D721Med (cell line): Measurements from ENCODE around the gene ATG3.
"Not testable (repeated sequence)": the region's sequence is repeated elsewhere in the genome, so short reads cannot be mapped to it uniquely, and the experiment has no call there.

Experiments
- DNase-seq: peaks from one replicate; pipeline ENCODE4 v3.0.0; 2011; ENCODE audit warnings: low spot score; ENCODE audit not compliant: insufficient read length
- FAIRE-seq: peaks from 2 replicates; lab custom pipeline; 2011; peaks lifted over from hg19 to GRCh38; lab: Jason Lieb, UNC
- TF ChIP-seq, protein P1 (sequence below): IDR thresholded peaks from 2 replicates; pipeline ENCODE4 v1.5.1; 2012; ENCODE audit warnings: mild to moderate bottlenecking, control low read depth; ENCODE audit not compliant: insufficient read depth; ENCODE audit errors: missing control alignments

The ATG3 gene

DNA sequence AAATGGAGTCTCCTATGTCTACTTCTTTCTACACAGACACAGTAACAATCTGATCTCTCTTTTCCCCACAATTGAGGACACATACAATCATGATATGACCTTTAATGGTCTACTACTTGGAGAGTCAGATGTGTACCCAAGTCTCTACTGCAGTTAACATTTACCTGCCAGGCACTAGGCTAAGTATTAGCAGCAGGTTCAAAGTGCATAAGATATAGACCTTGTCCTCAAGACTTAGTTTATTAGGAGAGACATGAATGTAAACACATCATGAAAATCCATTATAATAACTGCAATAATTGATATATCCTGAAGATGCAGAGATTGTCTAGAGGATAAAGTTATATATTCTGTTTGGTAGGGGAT, 3.2 kb upstream of the ATG3 start:
- DNase-seq = no peak
- FAIRE-seq = no peak
- TF ChIP-seq, protein P1, sequence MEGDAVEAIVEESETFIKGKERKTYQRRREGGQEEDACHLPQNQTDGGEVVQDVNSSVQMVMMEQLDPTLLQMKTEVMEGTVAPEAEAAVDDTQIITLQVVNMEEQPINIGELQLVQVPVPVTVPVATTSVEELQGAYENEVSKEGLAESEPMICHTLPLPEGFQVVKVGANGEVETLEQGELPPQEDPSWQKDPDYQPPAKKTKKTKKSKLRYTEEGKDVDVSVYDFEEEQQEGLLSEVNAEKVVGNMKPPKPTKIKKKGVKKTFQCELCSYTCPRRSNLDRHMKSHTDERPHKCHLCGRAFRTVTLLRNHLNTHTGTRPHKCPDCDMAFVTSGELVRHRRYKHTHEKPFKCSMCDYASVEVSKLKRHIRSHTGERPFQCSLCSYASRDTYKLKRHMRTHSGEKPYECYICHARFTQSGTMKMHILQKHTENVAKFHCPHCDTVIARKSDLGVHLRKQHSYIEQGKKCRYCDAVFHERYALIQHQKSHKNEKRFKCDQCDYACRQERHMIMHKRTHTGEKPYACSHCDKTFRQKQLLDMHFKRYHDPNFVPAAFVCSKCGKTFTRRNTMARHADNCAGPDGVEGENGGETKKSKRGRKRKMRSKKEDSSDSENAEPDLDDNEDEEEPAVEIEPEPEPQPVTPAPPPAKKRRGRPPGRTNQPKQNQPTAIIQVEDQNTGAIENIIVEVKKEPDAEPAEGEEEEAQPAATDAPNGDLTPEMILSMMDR = no peak

DNA sequence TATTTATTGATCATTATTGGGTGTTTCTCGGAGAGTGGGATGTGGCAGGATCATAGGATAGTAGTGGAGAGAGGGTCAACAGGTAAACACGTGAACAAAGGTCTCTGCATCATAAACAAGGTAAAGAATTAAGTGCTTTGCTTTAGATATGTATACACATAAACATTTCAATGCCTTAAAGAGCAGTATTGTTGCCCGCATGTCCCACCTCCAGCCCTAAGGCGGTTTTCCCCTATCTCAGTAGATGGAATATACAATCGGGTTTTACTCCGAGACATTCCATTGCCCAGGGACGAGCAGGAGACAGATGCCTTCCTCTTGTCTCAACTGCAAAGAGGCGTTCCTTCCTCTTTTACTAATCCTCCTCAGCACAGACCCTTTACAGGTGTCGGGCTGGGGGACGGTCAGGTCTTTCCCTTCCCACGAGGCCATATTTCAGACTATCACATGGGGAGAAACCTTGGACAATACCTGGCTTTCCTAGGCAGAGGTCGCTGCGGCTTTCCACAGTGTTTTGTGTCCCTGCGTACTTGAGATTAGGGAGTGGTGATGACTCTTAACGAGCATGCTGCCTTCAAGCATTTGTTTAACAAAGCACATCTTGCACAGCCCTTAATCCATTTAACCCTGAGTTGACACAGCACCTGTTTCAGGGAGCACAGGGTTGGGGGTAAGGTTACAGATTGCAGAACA, 2.6 kb upstream of the ATG3 start:
- not testable (repeated sequence) for DNase-seq, FAIRE-seq

DNA sequence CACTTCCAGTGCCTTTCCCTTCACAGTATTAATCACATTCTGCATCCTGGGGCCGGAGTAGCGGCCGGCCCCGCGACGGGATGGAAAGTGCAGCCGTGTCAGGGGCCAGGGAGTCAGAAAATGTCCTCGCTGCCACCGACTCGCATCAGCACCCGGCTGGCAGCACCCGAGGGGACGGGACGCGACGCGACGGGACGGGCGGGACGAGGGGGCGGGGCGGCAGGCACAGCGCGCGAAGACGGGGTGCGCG, 353 bp downstream of the ATG3 start:
- DNase-seq = no peak
- TF ChIP-seq, protein P1 = no peak
- no peak for FAIRE-seq

DNA sequence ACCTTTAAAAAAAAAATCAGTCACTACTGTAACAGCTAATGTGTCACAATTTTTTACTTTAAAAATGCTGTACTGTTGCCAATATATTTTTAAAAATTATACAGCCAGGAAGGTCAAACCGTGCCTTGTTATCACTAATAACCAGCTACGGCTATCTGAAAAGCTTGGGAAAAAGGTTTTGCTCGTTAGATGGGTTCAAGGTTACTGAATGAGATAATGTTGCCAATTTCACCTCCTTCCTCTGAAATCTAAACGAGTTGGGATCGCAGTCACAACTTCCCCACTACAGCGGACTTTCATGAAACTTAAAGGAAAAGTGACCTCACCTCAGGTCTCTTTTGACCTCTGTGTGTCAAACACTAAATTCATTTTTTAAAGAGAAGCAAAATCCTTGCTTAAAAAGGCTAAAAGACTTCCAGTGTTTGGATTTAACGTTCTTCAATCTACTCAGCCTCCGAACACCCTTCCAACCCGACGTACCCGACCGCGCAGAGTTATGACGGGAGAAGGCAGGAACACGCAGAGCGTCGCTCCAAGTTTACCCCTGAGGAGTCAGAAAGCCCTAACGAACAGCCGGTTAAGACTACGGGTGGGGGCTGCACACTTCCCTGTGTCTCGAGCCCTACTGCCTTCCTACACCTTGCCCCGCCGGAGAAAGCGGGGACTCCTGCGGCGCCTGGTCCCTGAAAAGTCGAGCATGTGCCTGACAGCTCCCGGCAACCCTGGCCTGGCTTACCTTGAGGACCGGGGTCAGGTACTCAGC, 860 bp downstream of the ATG3 start:
- FAIRE-seq (no peak), DNase-seq (no peak)
- TF ChIP-seq, protein P1 = no peak

DNA sequence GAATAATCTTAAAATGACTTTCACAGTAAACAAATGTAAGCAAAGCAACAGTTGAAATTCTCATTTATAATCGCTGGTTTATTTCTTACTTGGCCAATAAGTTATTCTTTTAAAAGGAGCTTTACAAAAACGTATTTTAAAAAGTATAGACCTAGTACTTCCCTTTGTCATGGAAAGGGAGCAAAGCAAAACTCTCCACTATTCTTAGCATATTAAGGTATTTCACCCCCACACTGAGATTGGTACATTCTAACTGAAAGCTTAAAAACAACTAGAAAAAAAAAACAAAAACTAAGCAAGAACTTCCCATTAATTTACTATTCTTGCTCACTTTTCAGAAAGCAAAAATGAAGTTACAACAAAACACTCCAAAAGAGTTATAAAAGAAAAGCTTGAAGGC, 1.5 kb downstream of the ATG3 start:
- TF ChIP-seq, protein P1 = no peak
- no peak for FAIRE-seq
- no peak for DNase-seq

DNA sequence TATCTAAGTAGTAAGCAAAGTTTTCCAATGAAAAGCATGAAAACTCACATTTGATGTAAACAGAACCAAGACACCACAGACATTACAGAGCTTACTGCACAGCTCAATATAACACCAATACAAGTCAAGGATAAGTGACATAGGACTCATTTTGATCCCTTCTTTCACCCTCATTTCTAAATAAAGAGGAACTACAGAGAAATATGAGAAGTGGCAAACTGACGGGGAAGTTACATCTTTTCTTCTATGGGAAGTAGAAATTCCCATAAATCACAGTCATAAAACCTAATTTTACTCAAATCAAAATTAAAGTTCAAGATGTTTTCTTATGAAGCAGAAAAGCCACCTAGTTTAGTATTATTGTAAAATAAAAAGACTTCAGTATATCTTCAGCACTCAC, 3.8 kb downstream of the ATG3 start:
- no peak for FAIRE-seq
- DNase-seq = no peak
- TF ChIP-seq, protein P1 = no peak

DNA sequence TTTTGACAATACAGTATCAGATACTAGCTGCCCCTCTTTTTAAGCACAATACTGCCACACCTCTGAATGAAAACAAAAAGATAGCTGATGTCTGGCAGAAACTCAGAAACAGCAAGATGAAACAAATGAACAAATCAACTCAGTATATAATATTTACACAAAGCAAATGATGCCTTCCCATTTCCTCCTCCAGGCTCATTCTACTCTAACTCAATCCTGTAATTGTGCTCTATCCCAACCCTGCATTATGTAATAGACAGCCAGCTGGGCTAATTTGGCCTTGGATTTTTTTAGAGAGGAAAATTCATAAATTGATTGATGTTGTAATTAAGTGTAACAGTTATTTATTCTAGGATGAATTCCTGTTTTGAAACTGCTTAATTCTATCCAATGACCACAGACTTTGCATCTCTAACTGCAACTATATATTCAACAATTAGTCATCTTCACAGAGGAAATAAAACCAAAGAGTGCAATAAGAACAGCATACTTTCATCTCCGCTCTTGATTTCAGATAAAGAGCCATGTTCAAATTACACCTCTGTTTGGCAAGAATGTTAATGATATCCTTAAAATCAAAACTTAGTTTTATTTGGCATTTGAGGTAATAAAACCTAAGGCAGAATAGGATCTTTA, 6.1 kb downstream of the ATG3 start:
- FAIRE-seq (peak; percentile 35), DNase-seq (no peak)
- TF ChIP-seq, protein P1 = no peak
